Activated naive CD4-positive, alpha-beta T cell (primary cell): Measurements from ENCODE around the gene GNAO1.

ENCODE experiments used
- DNase-seq, 4 experiments: peaks; one replicate each; lab custom pipeline; 2025; lab: John Stamatoyannopoulos, UW

GNAO1 gene

GRCh38 chr16:56241596-56241995 is 50.3 kb downstream of the GNAO1 start:
- DNase-seq: no peak

DNA sequence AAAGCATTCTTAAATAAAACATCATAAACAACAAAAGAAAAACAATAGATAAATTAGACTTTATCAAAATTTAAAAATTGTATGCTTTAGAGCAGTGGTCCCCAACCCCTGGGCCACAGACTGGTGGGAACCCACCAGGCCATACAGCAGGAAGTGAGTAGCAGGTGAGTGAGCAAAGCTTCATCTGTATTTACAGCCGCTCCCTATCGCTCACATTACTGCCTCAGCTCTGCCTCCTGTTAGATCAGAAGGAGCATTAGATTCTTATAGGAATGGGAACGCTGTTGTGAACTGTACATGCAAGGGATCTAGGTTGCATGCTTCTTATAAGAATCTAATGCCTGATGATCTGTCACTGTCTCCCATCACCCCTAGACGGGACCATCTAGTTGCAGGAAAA is 51.5 kb downstream of the GNAO1 start:
- no peak for DNase-seq

DNA sequence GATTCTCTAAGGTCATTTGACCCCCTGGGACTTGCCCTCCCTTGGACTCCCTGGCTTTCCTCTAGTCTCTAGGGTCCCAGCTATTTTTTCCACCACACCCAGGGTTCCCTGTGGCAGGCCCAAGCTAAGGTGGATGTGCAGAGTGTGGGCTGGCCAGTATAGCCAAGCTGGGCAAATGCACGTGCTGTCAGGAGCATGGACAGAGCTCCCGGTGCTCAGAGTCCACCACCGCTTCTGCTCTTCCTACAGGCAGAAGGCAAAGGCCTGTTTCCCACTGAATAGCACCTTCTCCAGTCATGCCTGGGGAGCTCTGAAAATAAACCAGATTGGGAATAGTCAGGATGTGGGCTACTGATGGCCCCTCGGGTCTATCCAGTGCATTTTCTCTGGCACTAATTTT is 53.3 kb downstream of the GNAO1 start:
- DNase-seq: no peak

- no peak for DNase-seq
These were observed 53.9 kb downstream of the GNAO1 start for GRCh38 chr16:56245197-56245596.

- no peak for DNase-seq
These were observed 54.9 kb downstream of the GNAO1 start for GRCh38 chr16:56246051-56246817.

GRCh38 chr16:56247018-56247417 is 55.7 kb downstream of the GNAO1 start:
- no peak for DNase-seq

DNA sequence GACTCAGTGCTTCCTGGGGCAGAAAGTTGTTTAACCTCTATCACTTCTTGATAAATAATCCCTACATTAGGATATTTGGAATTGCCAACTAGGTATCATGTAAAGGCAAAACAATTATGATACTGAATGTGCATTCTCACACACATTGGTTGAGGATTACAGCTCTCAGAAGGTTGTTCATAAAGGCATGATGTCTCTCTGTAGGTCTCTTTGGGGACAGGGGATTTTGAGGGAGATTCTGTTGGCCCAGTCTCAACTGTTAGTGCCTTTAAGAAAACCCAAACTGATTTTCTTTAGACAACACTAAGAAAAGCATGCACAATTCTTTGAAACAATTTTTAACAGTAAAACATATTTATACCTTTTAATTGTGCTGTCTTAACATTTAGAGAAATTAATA is 56.5 kb downstream of the GNAO1 start:
- DNase-seq: no peak

- no peak for DNase-seq
These were observed 61.5 kb downstream of the GNAO1 start for GRCh38 chr16:56252835-56253234.

GRCh38 chr16:56255904-56256303 is 64.6 kb downstream of the GNAO1 start:
- no peak for DNase-seq

DNA sequence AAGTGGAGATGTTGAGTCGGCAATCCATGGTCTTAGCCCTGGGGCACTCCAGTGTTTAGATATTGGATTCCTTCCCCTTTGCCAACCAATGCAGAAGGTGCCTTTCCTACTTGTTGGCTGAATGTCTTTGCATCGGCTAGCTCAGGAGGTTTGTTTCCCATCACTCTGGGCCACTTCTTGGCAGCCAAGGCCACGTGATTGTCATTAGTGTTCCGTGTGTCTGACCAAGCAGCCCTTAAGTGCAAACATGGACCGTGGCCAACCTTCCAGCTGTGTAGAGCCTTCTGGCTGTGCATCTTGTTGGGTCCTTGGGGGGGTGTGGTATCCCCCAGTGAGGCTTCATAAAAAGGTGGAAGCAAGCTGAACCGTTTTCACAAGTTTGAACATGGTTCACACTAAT is 66.0 kb downstream of the GNAO1 start:
- DNase-seq: no peak

GRCh38 chr16:56257666-56258342 is 66.5 kb downstream of the GNAO1 start:
- DNase-seq: no peak

GRCh38 chr16:56258508-56259424 is 67.5 kb downstream of the GNAO1 start:
- no peak for DNase-seq

DNA sequence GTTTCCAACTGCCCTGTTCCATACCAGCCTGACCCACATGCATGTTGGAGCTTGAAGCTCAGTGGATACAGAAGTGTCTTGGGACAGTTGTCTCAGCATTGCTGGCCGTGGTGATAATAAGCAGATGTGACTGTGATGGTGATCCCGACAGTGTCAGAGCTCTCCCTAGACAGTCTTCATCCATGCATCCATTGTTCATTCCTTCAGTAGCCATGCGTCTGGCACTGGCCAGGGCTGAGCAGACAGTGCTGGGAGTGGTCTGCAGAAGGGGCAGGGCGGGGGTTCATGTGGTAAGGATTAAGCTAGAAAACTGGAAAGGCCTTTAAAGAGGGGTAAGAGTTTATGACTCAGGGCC is 68.1 kb downstream of the GNAO1 start:
- no peak for DNase-seq

- DNase-seq: no peak
These were observed 69.3 kb downstream of the GNAO1 start for GRCh38 chr16:56260378-56261160.

DNA sequence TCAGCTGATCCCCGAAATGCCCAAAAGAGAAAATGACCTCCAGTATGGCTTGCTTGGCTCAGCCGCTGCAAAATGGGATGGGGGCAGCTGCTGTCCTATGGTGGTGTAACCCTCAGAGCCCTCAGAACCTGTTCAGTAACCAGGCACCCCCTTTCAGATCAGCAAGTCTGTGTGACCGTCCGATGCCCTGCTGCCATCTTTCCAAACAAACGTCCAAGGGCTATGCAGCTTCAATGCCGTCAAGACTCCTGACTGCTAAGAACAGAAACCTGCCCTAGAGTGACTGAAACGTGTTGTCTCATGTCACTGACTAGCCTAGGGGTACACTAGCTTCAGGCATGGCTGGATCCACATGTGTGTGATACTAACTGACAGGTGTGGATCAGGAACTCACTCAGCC is 70.4 kb downstream of the GNAO1 start:
- no peak for DNase-seq

GRCh38 chr16:56262148-56262547 is 70.9 kb downstream of the GNAO1 start:
- DNase-seq: peak in 2 of 4 experiments; percentile 3

DNA sequence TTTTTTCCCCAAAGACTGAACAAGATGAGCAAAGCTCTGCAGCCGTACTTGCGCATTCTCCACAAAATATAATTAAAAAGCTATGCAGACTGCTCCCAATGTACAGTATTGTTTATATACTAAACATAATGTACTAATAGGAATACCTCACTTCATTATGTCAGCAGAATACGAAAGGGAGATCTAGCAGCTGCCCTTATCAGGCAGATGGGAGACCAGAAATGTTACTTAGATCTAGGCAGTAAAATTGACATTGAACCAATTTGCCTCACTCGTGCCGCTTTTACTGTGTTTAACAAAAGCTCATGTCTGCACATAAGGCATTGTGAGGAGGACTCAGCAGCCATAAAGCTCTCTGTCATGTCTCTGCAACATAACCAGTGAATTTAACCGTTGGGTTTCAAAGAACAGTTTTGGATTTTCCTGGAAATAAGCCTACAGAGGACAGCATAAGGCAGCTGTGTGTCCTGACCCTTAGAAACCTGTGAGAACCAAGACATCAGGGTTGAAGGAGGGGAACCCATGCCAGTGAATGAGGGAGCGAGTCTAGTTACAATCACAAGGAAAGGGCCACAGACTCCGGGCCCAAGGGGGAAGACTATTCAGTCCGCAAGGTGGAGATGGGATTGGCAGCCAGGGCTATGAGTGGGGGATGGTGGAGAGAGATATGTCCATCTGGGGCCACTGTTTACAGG is 71.4 kb downstream of the GNAO1 start:
- DNase-seq: no peak

DNA sequence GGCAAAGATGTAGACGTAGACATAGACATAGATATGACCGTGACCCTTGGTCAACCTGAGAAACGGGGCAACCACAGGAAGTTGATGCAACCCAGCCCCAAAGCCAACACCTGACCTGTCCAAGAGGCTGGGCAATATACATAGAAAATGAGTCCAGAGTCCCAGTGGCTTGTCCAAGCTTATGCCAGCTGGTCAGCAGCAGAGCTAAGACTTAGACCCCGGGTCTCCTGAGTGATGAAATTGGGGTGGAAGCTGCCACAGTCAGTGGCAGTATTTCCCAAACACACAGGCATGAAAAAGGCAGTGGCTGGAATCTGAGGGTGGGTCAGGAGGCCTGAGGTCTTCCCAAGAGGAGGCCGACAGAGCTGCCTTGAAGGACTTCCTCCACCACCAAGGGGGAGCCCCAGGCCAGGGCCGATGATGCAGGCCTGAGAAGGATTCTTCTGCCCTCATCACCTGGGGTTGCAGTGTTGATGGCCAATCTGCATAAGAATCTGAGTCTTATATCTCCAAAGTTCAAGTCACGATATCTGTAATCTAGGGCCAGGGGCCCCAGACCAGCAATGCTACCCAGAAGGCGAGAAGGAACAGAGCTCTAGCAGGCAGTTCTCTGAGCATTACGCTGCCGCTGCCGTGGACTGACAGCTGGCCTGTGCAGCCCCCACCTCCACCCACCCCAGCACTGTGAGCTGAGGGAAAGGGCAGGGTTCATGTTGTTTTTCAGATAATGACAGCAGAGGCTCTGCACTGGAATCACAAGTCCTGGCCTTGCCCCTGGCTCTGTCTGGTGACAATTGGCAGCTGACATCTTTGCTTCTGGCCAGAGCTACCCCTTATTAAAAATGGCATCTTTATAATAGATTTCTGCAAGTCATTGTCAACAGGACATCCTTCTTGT is 72.7 kb downstream of the GNAO1 start:
- DNase-seq: no peak

- DNase-seq: no peak
These were observed 73.3 kb downstream of the GNAO1 start for GRCh38 chr16:56264609-56264972.

DNA sequence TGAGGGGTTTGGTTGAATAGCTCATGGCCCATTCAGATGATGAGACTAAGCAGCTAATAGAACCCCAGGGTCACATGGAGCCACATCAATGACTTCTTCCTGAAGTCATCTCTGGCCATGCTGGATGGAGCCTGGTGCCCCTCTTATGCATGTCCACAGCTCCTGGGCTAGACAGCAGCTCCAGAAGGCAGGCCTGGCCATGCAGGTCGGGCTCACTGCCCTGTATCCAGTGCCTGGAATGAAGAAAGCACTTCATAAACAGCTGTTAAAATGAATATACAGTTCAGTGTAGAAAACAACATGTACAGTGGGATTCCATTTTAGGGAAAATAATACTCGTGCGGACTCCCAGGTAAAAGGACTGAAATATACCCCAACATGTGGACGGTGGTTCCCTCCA is 73.9 kb downstream of the GNAO1 start:
- DNase-seq: no peak
